Endometrial microvascular endothelial cells (primary cell): Measurements from ENCODE around the gene ZNF335. TPM values are rescaled to one million over a fixed set of nuclear protein-coding genes. Genes with fewer than 3 reads are reported as not detected.

ENCODE experiments used
- in situ Hi-C: cut with HindIII; loops from 2 replicates; pipeline ENCODE4 v1.10.0; 2017; ENCODE audit warnings: low sequenced_read_pairs, low pct_unique_long_range_greater_than_20kb; ENCODE audit errors: inconsistent ontology term
- total RNA-seq: library from RNA; depleted of rRNA; stranded (reverse); fragments of >200 nt; gene quantifications from one replicate; pipeline ENCODE4 v1.2.3, GENCODE V29; 2015; ENCODE audit errors: inconsistent ontology term

The ZNF335 gene
- total RNA-seq, 1 donor from 2014 or later = 13.2 TPM

- in situ Hi-C loops = loop anchor here (25.0 kb wide), 1 partner anchor 133 kb away; the partner anchor contains the start of gene UBE2C
Observed at GRCh38 chr20:45945678-45946148, 26.3 kb downstream of the ZNF335 start.

- in situ Hi-C loops = loop anchor here (25.0 kb wide), 1 partner anchor 133 kb away; the partner anchor contains the start of gene UBE2C
Observed at GRCh38 chr20:45944965-45945677, 26.9 kb downstream of the ZNF335 start.

DNA sequence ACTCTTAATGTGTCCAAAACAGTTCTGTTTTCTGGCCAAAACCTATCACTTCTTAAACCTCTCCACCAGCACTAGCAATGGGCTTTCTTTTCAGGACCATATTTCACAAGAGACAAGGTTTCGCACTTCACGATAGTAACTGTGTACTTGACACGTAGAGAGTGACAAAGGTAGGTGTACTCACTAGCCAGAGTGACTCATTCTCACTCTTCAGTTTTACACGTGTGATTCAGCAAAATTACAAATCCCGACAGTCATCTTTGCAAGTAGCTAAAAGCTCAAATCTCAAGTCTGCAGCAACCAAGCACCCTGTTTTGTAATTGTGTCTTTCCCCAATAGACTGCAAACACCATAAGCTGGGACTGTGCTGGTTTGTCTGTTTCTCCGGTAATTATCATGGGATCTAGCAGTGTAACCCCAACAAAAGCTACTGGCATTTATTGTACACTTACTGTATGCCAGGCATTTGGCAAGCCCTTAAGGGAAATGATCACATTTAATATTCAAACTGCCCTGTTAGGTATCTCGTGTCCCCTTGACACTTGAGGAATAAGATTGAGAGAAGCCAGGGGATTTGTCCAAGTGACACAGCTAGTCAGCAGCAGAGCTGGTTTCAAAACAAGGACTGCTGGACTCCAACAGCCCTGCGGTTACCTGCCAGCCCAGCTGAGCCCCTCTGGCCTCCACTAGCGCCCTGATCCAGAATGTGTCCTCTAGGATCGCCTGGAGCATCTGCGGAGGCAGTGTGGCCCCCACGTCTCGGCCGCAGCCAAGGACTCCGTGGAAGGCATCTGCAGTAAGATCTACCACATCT lies 27.6 kb downstream of the ZNF335 start:
- in situ Hi-C loops = loop anchor here (25.0 kb wide), 1 partner anchor 132 kb away; the partner anchor contains the start of gene UBE2C

DNA sequence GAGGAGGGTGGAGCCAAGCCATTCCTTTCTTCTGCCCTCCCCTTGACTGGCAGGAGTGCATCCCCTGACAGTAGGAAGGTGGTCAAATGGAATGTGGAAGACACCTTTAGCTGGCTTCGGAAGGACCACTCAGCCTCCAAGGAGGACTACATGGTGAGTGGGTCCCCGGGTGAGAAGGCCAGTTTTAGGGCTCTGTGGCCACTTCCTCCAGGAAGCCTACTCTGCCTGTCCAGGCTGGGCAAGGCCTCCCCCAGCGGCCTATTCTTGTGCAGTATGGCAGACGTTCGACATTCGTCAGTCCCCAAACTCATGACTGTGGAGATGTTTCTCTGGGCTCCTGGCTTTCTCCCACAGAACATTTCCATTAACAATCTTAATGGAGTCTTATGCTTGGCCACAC lies 28.4 kb downstream of the ZNF335 start:
- in situ Hi-C loops = loop anchor here (25.0 kb wide), 1 partner anchor 131 kb away; the partner anchor contains the start of gene UBE2C

DNA sequence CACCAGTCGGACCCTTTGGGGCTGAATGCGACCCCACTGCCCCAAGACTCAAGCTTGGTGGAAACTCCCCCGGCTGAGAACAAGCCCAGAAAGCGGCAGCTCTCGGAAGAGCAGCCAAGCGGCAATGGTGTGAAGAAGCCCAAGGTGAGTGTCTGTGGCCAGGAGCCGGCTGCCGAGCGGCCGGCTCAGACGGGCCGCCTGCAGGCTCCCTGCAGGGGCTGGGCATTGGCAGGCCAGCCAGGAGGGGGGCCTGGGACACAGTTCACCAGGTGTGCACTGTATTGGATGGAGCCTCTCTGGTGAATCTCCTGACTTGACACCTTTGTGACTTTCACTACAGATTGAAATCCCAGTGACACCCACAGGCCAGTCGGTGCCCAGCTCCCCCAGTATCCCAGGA lies 31.5 kb downstream of the ZNF335 start:
- in situ Hi-C loops = loop anchor here (25.0 kb wide), 1 partner anchor 128 kb away; the partner anchor contains the start of gene UBE2C

DNA sequence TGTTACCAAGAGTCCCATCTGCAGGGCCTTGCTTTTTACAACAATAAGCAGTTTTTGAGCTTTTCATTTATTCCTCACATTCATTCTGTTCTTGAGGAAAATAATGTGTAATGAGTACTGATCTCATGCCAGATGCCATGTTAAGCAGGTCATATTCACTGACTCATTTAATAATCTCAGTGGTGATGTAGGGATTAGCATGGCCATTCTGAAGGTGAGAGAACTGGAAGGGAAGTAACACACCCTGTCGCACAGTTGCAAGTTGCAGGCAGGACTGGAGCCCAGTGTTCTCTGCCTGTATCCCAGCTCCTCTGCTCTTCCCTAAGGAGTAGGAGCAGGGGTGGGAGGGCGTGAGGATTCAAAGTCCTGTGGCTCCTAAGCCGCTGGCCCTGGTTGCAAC lies 31.9 kb downstream of the ZNF335 start:
- in situ Hi-C loops = loop anchor here (25.0 kb wide), 1 partner anchor 128 kb away; the partner anchor contains the start of gene UBE2C

DNA sequence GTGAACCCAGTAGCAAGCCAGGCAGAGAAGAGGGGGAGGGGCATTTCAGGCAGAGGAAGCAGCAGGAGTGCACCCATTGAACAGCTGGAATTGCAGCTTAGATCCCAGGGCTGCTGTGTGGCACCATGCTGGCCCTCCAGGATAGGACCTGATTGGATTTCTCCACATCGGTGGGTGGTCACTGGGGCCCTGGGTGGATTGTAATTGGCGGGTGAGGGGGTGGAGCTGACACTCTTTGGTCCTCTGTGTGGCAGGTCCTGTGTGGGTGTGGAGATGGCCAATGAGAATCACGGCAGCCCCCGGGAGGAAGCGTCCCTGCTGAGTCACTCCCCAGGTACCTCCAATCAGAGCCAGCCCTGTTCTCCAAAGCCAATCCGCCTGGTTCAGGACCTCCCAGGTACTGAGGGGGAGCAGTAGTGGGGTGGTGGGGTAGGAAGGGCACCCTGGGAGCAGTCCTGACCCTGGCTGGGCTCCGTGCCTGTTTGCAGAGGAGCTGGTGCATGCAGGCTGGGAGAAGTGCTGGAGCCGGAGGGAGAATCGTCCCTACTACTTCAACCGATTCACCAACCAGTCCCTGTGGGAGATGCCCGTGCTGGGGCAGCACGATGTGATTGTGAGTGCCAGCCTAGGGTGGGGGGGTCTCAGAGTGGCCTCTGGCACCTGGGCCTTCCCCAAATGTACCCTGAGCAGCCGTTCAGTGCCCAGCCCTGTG lies 33.1 kb downstream of the ZNF335 start:
- in situ Hi-C loops = loop anchor here (25.0 kb wide), 1 partner anchor 127 kb away; the partner anchor contains the start of gene UBE2C

DNA sequence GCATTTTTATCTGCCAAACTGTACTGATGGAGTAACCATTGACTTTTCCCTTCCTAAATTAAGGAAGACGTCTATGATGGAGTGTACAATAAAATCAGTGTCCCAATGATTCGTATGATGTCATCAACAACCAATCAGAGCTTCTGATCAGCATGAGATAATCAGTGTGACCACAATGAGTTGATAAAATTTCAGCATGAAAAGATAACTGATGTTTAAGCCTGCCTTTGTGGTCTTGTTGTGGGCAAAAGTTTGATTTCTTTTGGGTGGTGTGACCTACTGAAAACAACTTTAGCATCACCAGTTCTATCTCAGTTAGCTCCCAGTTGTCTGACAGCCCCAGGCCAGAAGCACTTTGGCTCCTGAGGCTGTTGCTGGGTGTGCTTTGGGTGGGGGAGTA lies 34.2 kb downstream of the ZNF335 start:
- in situ Hi-C loops = loop anchor here (25.0 kb wide), 1 partner anchor 125 kb away; the partner anchor contains the start of gene UBE2C

DNA sequence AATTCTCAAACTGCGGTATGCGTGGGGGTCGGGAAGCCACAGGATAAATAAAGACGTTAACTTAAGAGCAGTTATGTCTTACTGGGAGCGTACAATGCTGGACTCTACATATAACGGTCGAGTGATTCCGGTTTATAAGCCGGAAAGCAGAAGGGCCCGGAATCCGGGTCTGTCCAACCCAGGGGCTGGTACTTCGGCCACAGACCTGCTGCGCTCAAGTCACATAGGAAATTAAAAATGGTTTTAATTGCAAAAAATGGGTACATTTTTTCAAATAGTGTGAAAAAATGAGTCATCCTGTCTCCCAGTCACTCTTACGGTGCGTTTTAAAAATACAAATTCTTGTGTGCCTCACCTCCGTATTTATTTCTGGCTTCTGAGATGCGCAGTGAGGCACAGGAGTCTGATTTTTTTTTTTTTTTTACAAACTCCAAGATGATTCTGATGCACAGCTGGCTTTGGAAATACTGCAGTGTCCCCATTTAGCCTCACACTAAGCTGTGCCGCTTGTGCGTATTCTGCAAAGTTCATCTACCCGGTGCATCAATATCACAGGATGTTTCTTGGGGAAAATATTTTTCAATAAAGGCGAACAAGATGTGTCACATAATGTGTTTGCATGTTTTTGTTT lies 36.5 kb downstream of the ZNF335 start:
- in situ Hi-C loops = loop anchor here (25.0 kb wide), 1 partner anchor 123 kb away; the partner anchor contains the start of gene UBE2C

- in situ Hi-C loops = loop anchor here (25.0 kb wide), 1 partner anchor 122 kb away; the partner anchor contains the start of gene UBE2C
Observed at GRCh38 chr20:45934586-45935415, 37.2 kb downstream of the ZNF335 start, which contains the start of gene PCIF1. PCIF1 (plus strand) TSS chr20:45934683; CDS start chr20:45939000, 4,317 bp downstream.

- in situ Hi-C loops = loop anchor here (25.0 kb wide), 1 partner anchor 122 kb away; the partner anchor contains the start of gene UBE2C
Observed at GRCh38 chr20:45934046-45934585, 37.9 kb downstream of the ZNF335 start.

- in situ Hi-C loops = loop anchor here (25.0 kb wide), 1 partner anchor 121 kb away; the partner anchor contains the start of gene UBE2C
Observed at GRCh38 chr20:45933266-45934045, 38.5 kb downstream of the ZNF335 start.

GRCh38 chr20:45931680-45932079 lies 40.3 kb downstream of the ZNF335 start:
- in situ Hi-C loops = loop anchor here (25.0 kb wide), 1 partner anchor 119 kb away; the partner anchor contains the start of gene UBE2C

GRCh38 chr20:45927071-45927878 lies 44.7 kb downstream of the ZNF335 start:
- in situ Hi-C loops = loop anchor here (25.0 kb wide), 1 partner anchor 115 kb away; the partner anchor contains the start of gene UBE2C

GRCh38 chr20:45926731-45927070 lies 45.3 kb downstream of the ZNF335 start:
- in situ Hi-C loops = loop anchor here (25.0 kb wide), 1 partner anchor 114 kb away; the partner anchor contains the start of gene UBE2C
